NCI-H2196 treated with DMSO at 0.1 percent for 48 hours (cell line): ENCODE data around the gene RDH13.
"Not testable (repeated sequence)": the region's sequence is repeated elsewhere in the genome, so short reads cannot be mapped to it uniquely, and the experiment has no call there.

Experiments
- DNase-seq: peaks from one replicate; lab custom pipeline; 2025; ENCODE audit not compliant: unreplicated experiment; lab: John Stamatoyannopoulos, UW

RDH13 gene

GRCh38 chr19:55016017-55016416 is 46.9 kb downstream of the RDH13 start:
- no peak for DNase-seq

GRCh38 chr19:55015126-55015525 is 47.8 kb downstream of the RDH13 start:
- DNase-seq, result no peak

GRCh38 chr19:55014714-55015113 is 48.2 kb downstream of the RDH13 start:
- no peak for DNase-seq

GRCh38 chr19:55013596-55013995 is 49.4 kb downstream of the RDH13 start:
- no peak for DNase-seq

GRCh38 chr19:55012306-55012705 is 50.6 kb downstream of the RDH13 start:
- no peak for DNase-seq

- DNase-seq, result not testable (repeated sequence)
Measured at GRCh38 chr19:55010561-55010960, 52.4 kb downstream of the RDH13 start.

- DNase-seq, result not testable (repeated sequence)
Measured at GRCh38 chr19:55008781-55009180, 54.2 kb downstream of the RDH13 start.

GRCh38 chr19:55008189-55008588 is 54.8 kb downstream of the RDH13 start:
- DNase-seq, result not testable (repeated sequence)

GRCh38 chr19:55007537-55007936 is 55.4 kb downstream of the RDH13 start:
- DNase-seq, result not testable (repeated sequence)

GRCh38 chr19:55006795-55007194 is 56.2 kb downstream of the RDH13 start:
- DNase-seq, result not testable (repeated sequence)

- DNase-seq, result no peak
Measured at GRCh38 chr19:55005684-55006488, 57.1 kb downstream of the RDH13 start.

GRCh38 chr19:55000761-55001160 is 62.2 kb downstream of the RDH13 start:
- DNase-seq, result no peak

- DNase-seq, result not testable (repeated sequence)
Measured at GRCh38 chr19:54998751-54999239, 64.2 kb downstream of the RDH13 start.

GRCh38 chr19:54995561-54995960 is 67.4 kb downstream of the RDH13 start:
- no peak for DNase-seq
